Naive thymus-derived CD4-positive, alpha-beta T cell (primary cell): ENCODE measurements around the gene DOCK10. TPM values are rescaled to one million over a fixed set of nuclear protein-coding genes. Genes with fewer than 3 reads are reported as not detected.

ENCODE experiments used
- ATAC-seq: fragments of 150-1000 bp; cut with Tn5 transposase; 2 replicates; pipeline ENCODE4 v1.10.0; 2021; ENCODE audit warnings: mild to moderate bottlenecking, moderate library complexity
- CTCF ChIA-PET: fragments of 350-600 bp; sonication (Branson Sonifier 250); formaldehyde crosslinking; loops from one replicate; lab custom pipeline; 2021; ENCODE audit warnings: antibody characterized with exemption; lab: Charles Lee
- POLR2A ChIA-PET: fragments of 350-600 bp; sonication (Branson Sonifier 250); formaldehyde crosslinking; loops from one replicate; lab custom pipeline; 2021; ENCODE audit warnings: antibody characterized with exemption, inconsistent platforms; lab: Charles Lee
- DNase-seq, 9 donors: peaks; one replicate each; pipeline versions ENCODE4 v3.0.0 to v3.0.0-alpha.2; 2020 to 2022; ENCODE audit warnings: mixed read lengths in 1 of 9
- H3K27ac ChIP-seq: one replicate; pipeline ENCODE4 v1.7.0; 2013; ENCODE audit warnings: mild to moderate bottlenecking, low read depth, low read length, moderate library complexity
- H3K27me3 ChIP-seq, 2 donors: one replicate each; pipeline ENCODE4 v1.7.0; 2013; ENCODE audit warnings: low read length in 2 of 2, mild to moderate bottlenecking in 2 of 2, moderate library complexity in 2 of 2; ENCODE audit not compliant: control insufficient read depth in 2 of 2, insufficient read depth in 2 of 2
- H3K36me3 ChIP-seq, 3 experiments: 1 replicate in 2 of 3; 2 replicates in 1 of 3; pipeline ENCODE4 v1.7.0; 2013; ENCODE audit warnings: low read length in 3 of 3, mild to moderate bottlenecking in 3 of 3, moderate library complexity in 1 of 3; ENCODE audit not compliant: insufficient read depth in 3 of 3, control insufficient read depth in 2 of 3
- H3K4me1 ChIP-seq, 2 donors: one replicate each; pipeline ENCODE4 v1.7.0; 2013; ENCODE audit warnings: low read length in 2 of 2, mild to moderate bottlenecking in 2 of 2, moderate library complexity in 1 of 2; ENCODE audit not compliant: control insufficient read depth in 2 of 2, insufficient read depth in 2 of 2
- H3K4me3 ChIP-seq: 2 replicates; pipeline ENCODE4 v1.7.0; 2013; ENCODE audit warnings: mild to moderate bottlenecking, low read length
- H3K9me3 ChIP-seq, 3 experiments: 1 replicate in 2 of 3; 2 replicates in 1 of 3; pipeline ENCODE4 v1.7.0; 2013; ENCODE audit warnings: low read length in 3 of 3; ENCODE audit not compliant: control insufficient read depth in 2 of 3
- H3K27ac Mint-ChIP-seq, 9 donors: one replicate each; pipeline ENCODE4 v1.8.0; 2020 to 2022; ENCODE audit warnings: mixed read lengths in 9 of 9, mild to moderate bottlenecking in 8 of 9, moderate library complexity in 5 of 9, inconsistent platforms in 2 of 9
- H3K27me3 Mint-ChIP-seq, 5 donors: one replicate each; pipeline ENCODE4 v1.8.0; 2021 to 2022; ENCODE audit warnings: mixed read lengths in 5 of 5, mild to moderate bottlenecking in 1 of 5
- H3K36me3 Mint-ChIP-seq, 5 donors: one replicate each; pipeline ENCODE4 v1.8.0; 2020 to 2022; ENCODE audit warnings: mixed read lengths in 5 of 5, mild to moderate bottlenecking in 3 of 5, inconsistent platforms in 1 of 5
- H3K4me1 Mint-ChIP-seq, 7 donors: one replicate each; pipeline ENCODE4 v1.8.0; 2020 to 2022; ENCODE audit warnings: mixed read lengths in 7 of 7, mild to moderate bottlenecking in 3 of 7, inconsistent platforms in 1 of 7
- H3K4me3 Mint-ChIP-seq, 10 donors: one replicate each; pipeline ENCODE4 v1.8.0; 2020 to 2022; ENCODE audit warnings: mild to moderate bottlenecking in 10 of 10, mixed read lengths in 10 of 10, moderate library complexity in 6 of 10, inconsistent platforms in 2 of 10
- H3K9me3 Mint-ChIP-seq, 11 donors: one replicate each; pipeline ENCODE4 v1.8.0; 2020 to 2022; ENCODE audit warnings: mixed read lengths in 11 of 11, mild to moderate bottlenecking in 4 of 11, inconsistent platforms in 1 of 11, moderate library complexity in 1 of 11
- intact Hi-C, 2 donors: fragments of 100-400 bp; cut with micrococcal nuclease; formaldehyde crosslinking; loops; one replicate each; pipeline ENCODE4 v1.15.1; 2023
- polyA plus RNA-seq, 2 donors: library from polyadenylated mRNA; unstranded; fragments of 300-500 nt; fragmentation: Illumina TruSeq; gene quantifications; one replicate each; pipeline ENCODE4 v1.2.3, GENCODE V29; 2021
- total RNA-seq, 6 experiments: library from RNA in 5 of 6; stranded (reverse) in 5 of 6; gene quantifications; 1 replicate in 5 of 6; 2 replicates in 1 of 6; pipeline ENCODE4 v1.2.3 and lab custom pipeline; 2021 to 2026

DOCK10 gene
- total and polyA plus RNA-seq, 7 experiments from 2014 or later: 64.2 to 275 (median 211) TPM

- H3K9me3 ChIP-seq: no peaks in the 10 kb centered on the region
- ATAC-seq (no peak), DNase-seq (no peak)
- ChIA-PET CTCF (interaction anchor here (0.5 kb wide), 1 partner anchor 1064 kb away, joined by 3 read pairs; no protein-coding TSS in a partner anchor), POLR2A (interaction anchor here (0.6 to 1.5 kb wide), 5 partner anchors 8 to 1165 kb away, joined by 3 to 9 read pairs (median 4); partner anchors contain the start of gene DOCK10)
- Mint-ChIP-seq H3K4me1 (peaks cover 67 to 95% (median 85%) of the 10 kb centered on the region in 7 donors), H3K36me3 (peaks cover 8 to 57% (median 24%) of the 10 kb centered on the region in 5 donors), H3K27me3 (no peaks in the 10 kb centered on the region), H3K4me3 (peak overlapping the region in 8 of 10 donors; percentile 21 to 63 (median 37)), H3K27ac (peak overlapping the region in 8 of 9 donors; percentile 4 to 96 (median 64)), H3K9me3 (peaks cover 0 to 2% (median 0%) of the 10 kb centered on the region in 11 donors)
- intact Hi-C loops: no loop called here
- no peaks in the 10 kb centered on the region for H3K27me3 ChIP-seq
- H3K36me3 ChIP-seq: no peaks in the 10 kb centered on the region
- H3K4me1 ChIP-seq: peaks cover 34 to 67% of the 10 kb centered on the region in 2 donors
- H3K27ac ChIP-seq: no peak overlapping the region
- H3K4me3 ChIP-seq: no peak overlapping the region
Measured at GRCh38 chr2:225033440-225034318, 8.6 kb downstream of the DOCK10 start.

- H3K4me1 ChIP-seq: peaks cover 28 to 69% of the 10 kb centered on the region in 2 donors
- peaks cover 0 to 2% (median 0%) of the 10 kb centered on the region in 11 donors for H3K9me3 Mint-ChIP-seq
- peaks cover 8 to 63% (median 30%) of the 10 kb centered on the region in 5 donors for H3K36me3 Mint-ChIP-seq
- ChIA-PET POLR2A (interaction anchor here (1.0 to 1.3 kb wide), 3 partner anchors 10 to 20 kb away, joined by 3 to 9 read pairs (median 4); partner anchors contain the start of gene DOCK10), CTCF (interaction anchor here (1.0 kb wide), 1 partner anchor 10 kb away, joined by 3 read pairs; the partner anchor contains the start of gene DOCK10)
- no peak overlapping the region for H3K27ac ChIP-seq
- no peak overlapping the region for H3K4me3 ChIP-seq
- peak overlapping the region in 5 of 10 donors; percentile 39 to 85 (median 49) for H3K4me3 Mint-ChIP-seq
- no peaks in the 10 kb centered on the region for H3K27me3 Mint-ChIP-seq
- H3K27ac Mint-ChIP-seq: peak overlapping the region in 3 of 9 donors; percentile 38 to 95 (median 88)
- DNase-seq (no peak), ATAC-seq (no peak)
- H3K27me3 ChIP-seq: no peaks in the 10 kb centered on the region
- intact Hi-C loops: no loop called here
- H3K9me3 ChIP-seq: no peaks in the 10 kb centered on the region
- no peaks in the 10 kb centered on the region for H3K36me3 ChIP-seq
- peaks cover 63 to 95% (median 84%) of the 10 kb centered on the region in 7 donors for H3K4me1 Mint-ChIP-seq
Measured at GRCh38 chr2:225032246-225032645, 10.0 kb downstream of the DOCK10 start.

GRCh38 chr2:225031599-225031998 is 10.7 kb downstream of the DOCK10 start:
- no peaks in the 10 kb centered on the region for H3K27me3 Mint-ChIP-seq
- Histone ChIP-seq H3K9me3 (no peaks in the 10 kb centered on the region), H3K36me3 (no peaks in the 10 kb centered on the region), H3K4me3 (no peak overlapping the region), H3K4me1 (peaks cover 28 to 68% of the 10 kb centered on the region in 2 donors), H3K27me3 (no peaks in the 10 kb centered on the region), H3K27ac (peak overlapping the region; percentile 25)
- ChIA-PET CTCF (no interaction called here), POLR2A (no interaction called here)
- DNase-seq: no peak
- H3K4me3 Mint-ChIP-seq: peak overlapping the region in 8 of 10 donors; percentile 36 to 85 (median 52)
- peak overlapping the region in 7 of 9 donors; percentile 18 to 95 (median 76) for H3K27ac Mint-ChIP-seq
- no peak for ATAC-seq
- H3K4me1 Mint-ChIP-seq: peaks cover 63 to 95% (median 84%) of the 10 kb centered on the region in 7 donors
- intact Hi-C loops: loop anchor here in 1 of 2 donors (1.0 kb wide), 1 partner anchor 10 kb away; no protein-coding TSS in a partner anchor
- peaks cover 0 to 2% (median 0%) of the 10 kb centered on the region in 11 donors for H3K9me3 Mint-ChIP-seq
- peaks cover 8 to 60% (median 30%) of the 10 kb centered on the region in 5 donors for H3K36me3 Mint-ChIP-seq

- POLR2A ChIA-PET: no interaction called here
- Histone ChIP-seq H3K36me3 (no peaks in the 10 kb centered on the region), H3K9me3 (no peaks in the 10 kb centered on the region), H3K27ac (peak overlapping the region; percentile 7), H3K27me3 (no peaks in the 10 kb centered on the region), H3K4me1 (peaks cover 31 to 68% of the 10 kb centered on the region in 2 donors), H3K4me3 (no peak overlapping the region)
- ATAC-seq (no peak), DNase-seq (no peak)
- CTCF ChIA-PET: no interaction called here
- peaks cover 66 to 95% (median 84%) of the 10 kb centered on the region in 7 donors for H3K4me1 Mint-ChIP-seq
- H3K36me3 Mint-ChIP-seq: peaks cover 8 to 58% (median 28%) of the 10 kb centered on the region in 5 donors
- intact Hi-C loops: loop anchor here (1.0 kb wide), 1 partner anchor 10 kb away; no protein-coding TSS in a partner anchor
- peak overlapping the region; percentile 8 to 95 (median 48) for H3K27ac Mint-ChIP-seq
- H3K4me3 Mint-ChIP-seq: peak overlapping the region; percentile 6 to 85 (median 40)
- no peaks in the 10 kb centered on the region for H3K27me3 Mint-ChIP-seq
- peaks cover 0 to 2% (median 0%) of the 10 kb centered on the region in 11 donors for H3K9me3 Mint-ChIP-seq
Measured at GRCh38 chr2:225030893-225031292, 11.4 kb downstream of the DOCK10 start.

GRCh38 chr2:225030203-225030602 is 12.1 kb downstream of the DOCK10 start:
- Histone ChIP-seq H3K27me3 (no peaks in the 10 kb centered on the region), H3K27ac (peak overlapping the region; percentile 32), H3K4me1 (peaks cover 32 to 65% of the 10 kb centered on the region in 2 donors), H3K36me3 (no peaks in the 10 kb centered on the region), H3K9me3 (no peaks in the 10 kb centered on the region), H3K4me3 (no peak overlapping the region)
- H3K27me3 Mint-ChIP-seq: no peaks in the 10 kb centered on the region
- H3K4me1 Mint-ChIP-seq: peaks cover 68 to 95% (median 84%) of the 10 kb centered on the region in 7 donors
- ChIA-PET CTCF (interaction anchor here (0.7 kb wide), 1 partner anchor 148 kb away, joined by 3 read pairs; no protein-coding TSS in a partner anchor), POLR2A (interaction anchor here (1.3 kb wide), 1 partner anchor 11 kb away, joined by 3 read pairs; no protein-coding TSS in a partner anchor)
- H3K4me3 Mint-ChIP-seq: peak overlapping the region in 9 of 10 donors; percentile 58 to 85 (median 74)
- intact Hi-C loops: loop anchor here in 1 of 2 donors (1.0 kb wide), 1 partner anchor 11 kb away; no protein-coding TSS in a partner anchor
- DNase-seq (peak in 2 of 9 donors; percentile 19 to 21), ATAC-seq (peak; percentile 55)
- H3K9me3 Mint-ChIP-seq: peaks cover 0 to 2% (median 0%) of the 10 kb centered on the region in 11 donors
- peaks cover 8 to 52% (median 27%) of the 10 kb centered on the region in 5 donors for H3K36me3 Mint-ChIP-seq
- H3K27ac Mint-ChIP-seq: peak overlapping the region; percentile 7 to 95 (median 84)

GRCh38 chr2:225028572-225028971 is 13.7 kb downstream of the DOCK10 start:
- Histone ChIP-seq H3K27me3 (no peaks in the 10 kb centered on the region), H3K4me3 (no peak overlapping the region), H3K36me3 (no peaks in the 10 kb centered on the region), H3K4me1 (peaks cover 32 to 57% of the 10 kb centered on the region in 2 donors), H3K9me3 (no peaks in the 10 kb centered on the region), H3K27ac (no peak overlapping the region)
- no peak for DNase-seq
- ChIA-PET CTCF (no interaction called here), POLR2A (interaction anchor here (1.8 kb wide), 1 partner anchor 14 kb away, joined by 5 read pairs; the partner anchor contains the start of gene DOCK10)
- Mint-ChIP-seq H3K27ac (peak overlapping the region in 5 of 9 donors; percentile 12 to 78 (median 43)), H3K4me1 (peaks cover 66 to 95% (median 83%) of the 10 kb centered on the region in 7 donors), H3K27me3 (no peaks in the 10 kb centered on the region), H3K9me3 (peaks cover 0 to 2% (median 0%) of the 10 kb centered on the region in 11 donors), H3K36me3 (peaks cover 0 to 37% (median 14%) of the 10 kb centered on the region in 5 donors), H3K4me3 (peak overlapping the region in 4 of 10 donors; percentile 21 to 64 (median 48))
- intact Hi-C loops: no loop called here
- no peak for ATAC-seq
